ENCODE measurements around the gene TUBB.

Gene TUBB

DNA sequence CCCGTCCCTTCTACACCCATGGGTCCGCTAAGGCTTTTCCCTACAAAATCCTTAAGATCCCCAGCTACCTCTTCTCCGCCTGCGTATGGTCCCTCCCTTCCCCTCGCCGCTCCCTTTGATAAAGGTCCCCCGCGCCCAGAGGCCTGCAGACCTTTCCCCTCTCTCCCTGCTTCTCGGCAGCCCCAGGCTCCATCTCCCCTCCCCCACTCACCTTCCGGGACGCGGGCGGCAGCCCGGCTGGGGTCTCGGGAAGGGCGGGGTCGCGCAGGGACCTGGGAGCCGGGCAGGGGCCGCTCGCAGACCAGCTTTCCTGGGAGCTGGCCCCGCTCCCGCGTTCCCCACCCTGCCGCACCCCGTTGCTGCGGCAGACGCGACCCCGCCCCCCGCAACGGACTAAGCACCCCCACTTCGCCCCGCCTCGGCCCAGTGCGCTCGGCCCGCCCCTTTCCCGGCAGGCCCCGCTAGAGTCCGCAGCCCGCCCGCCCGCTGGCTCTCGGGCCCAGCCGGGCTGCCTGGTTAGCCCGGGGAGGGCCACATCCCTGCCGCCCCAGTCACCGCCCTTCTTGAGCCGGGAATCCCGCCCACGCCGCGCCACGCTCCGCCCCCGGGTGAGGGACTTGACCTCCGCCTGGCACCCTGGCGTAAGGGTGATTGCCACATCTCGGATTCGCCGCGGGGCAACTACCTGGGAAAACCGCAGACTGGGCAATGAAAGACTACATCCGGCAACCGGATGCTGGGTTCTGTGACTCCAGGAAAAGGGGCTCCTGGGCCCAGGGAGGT is 22.4 kb downstream of the TUBB start, which contains the start of gene FLOT1 (continued):
- TF ChIP-seq, protein P1, sequence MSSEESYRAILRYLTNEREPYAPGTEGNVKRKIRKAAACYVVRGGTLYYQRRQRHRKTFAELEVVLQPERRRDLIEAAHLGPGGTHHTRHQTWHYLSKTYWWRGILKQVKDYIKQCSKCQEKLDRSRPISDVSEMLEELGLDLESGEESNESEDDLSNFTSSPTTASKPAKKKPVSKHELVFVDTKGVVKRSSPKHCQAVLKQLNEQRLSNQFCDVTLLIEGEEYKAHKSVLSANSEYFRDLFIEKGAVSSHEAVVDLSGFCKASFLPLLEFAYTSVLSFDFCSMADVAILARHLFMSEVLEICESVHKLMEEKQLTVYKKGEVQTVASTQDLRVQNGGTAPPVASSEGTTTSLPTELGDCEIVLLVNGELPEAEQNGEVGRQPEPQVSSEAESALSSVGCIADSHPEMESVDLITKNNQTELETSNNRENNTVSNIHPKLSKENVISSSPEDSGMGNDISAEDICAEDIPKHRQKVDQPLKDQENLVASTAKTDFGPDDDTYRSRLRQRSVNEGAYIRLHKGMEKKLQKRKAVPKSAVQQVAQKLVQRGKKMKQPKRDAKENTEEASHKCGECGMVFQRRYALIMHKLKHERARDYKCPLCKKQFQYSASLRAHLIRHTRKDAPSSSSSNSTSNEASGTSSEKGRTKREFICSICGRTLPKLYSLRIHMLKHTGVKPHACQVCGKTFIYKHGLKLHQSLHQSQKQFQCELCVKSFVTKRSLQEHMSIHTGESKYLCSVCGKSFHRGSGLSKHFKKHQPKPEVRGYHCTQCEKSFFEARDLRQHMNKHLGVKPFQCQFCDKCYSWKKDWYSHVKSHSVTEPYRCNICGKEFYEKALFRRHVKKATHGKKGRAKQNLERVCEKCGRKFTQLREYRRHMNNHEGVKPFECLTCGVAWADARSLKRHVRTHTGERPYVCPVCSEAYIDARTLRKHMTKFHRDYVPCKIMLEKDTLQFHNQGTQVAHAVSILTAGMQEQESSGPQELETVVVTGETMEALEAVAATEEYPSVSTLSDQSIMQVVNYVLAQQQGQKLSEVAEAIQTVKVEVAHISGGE (tag by site-specific recombination; conservative IDR thresholded peaks at IDR 0.05; ENCODE audit: low read depth) = peak; percentile 89
- TF ChIP-seq KLF8 (tag by site-specific recombination; IDR thresholded peaks at IDR 0.05) (peak; percentile 94), OSR2 (tag by site-specific recombination; IDR thresholded peaks at IDR 0.05) (peak; percentile 81), ZNF146 (tag by site-specific recombination; IDR thresholded peaks at IDR 0.05) (no peak), GLIS2 (tag by site-specific recombination; IDR thresholded peaks at IDR 0.05) (peak; percentile 90; the same call in 1 of the 2 replicates), IKZF3 (tag by site-specific recombination; IDR thresholded peaks at IDR 0.05) (peak; percentile 92), ZNF626 (tag by site-specific recombination; IDR thresholded peaks at IDR 0.05) (no peak), ZIC2 (tag by site-specific recombination; IDR thresholded peaks at IDR 0.05) (peak; percentile 98), ZNF324 (tag by site-specific recombination; IDR thresholded peaks at IDR 0.05) (peak; percentile 69; the same call in 1 of the 2 replicates), ZNF610 (tag by site-specific recombination; IDR thresholded peaks at IDR 0.05; ENCODE audit: borderline replicate concordance) (0 out of 2 replicates have a peak, but pooled peaks have one; percentile 63), REPIN1 (tag by site-specific recombination; IDR thresholded peaks at IDR 0.05; ENCODE audit: low read depth) (no peak), ZBTB21 (tag by site-specific recombination; IDR thresholded peaks at IDR 0.05) (peak; percentile 44; the same call in 1 of the 2 replicates), ZNF473 (tag by site-specific recombination; IDR thresholded peaks at IDR 0.05) (no peak), ZXDB (tag by site-specific recombination; IDR thresholded peaks at IDR 0.05) (peak; percentile 87), ZBTB17 (tag by site-specific recombination; IDR thresholded peaks at IDR 0.05) (peak; percentile 93), ZNF629 (tag by site-specific recombination; IDR thresholded peaks at IDR 0.05) (peak; percentile 85), OVOL3 (tag by site-specific recombination; IDR thresholded peaks at IDR 0.05) (no peak), MZF1 (tag by site-specific recombination; IDR thresholded peaks at IDR 0.05; ENCODE audit: borderline replicate concordance) (peak; percentile 87; the same call in 1 of the 2 replicates)
- TF ChIP-seq, protein P2, sequence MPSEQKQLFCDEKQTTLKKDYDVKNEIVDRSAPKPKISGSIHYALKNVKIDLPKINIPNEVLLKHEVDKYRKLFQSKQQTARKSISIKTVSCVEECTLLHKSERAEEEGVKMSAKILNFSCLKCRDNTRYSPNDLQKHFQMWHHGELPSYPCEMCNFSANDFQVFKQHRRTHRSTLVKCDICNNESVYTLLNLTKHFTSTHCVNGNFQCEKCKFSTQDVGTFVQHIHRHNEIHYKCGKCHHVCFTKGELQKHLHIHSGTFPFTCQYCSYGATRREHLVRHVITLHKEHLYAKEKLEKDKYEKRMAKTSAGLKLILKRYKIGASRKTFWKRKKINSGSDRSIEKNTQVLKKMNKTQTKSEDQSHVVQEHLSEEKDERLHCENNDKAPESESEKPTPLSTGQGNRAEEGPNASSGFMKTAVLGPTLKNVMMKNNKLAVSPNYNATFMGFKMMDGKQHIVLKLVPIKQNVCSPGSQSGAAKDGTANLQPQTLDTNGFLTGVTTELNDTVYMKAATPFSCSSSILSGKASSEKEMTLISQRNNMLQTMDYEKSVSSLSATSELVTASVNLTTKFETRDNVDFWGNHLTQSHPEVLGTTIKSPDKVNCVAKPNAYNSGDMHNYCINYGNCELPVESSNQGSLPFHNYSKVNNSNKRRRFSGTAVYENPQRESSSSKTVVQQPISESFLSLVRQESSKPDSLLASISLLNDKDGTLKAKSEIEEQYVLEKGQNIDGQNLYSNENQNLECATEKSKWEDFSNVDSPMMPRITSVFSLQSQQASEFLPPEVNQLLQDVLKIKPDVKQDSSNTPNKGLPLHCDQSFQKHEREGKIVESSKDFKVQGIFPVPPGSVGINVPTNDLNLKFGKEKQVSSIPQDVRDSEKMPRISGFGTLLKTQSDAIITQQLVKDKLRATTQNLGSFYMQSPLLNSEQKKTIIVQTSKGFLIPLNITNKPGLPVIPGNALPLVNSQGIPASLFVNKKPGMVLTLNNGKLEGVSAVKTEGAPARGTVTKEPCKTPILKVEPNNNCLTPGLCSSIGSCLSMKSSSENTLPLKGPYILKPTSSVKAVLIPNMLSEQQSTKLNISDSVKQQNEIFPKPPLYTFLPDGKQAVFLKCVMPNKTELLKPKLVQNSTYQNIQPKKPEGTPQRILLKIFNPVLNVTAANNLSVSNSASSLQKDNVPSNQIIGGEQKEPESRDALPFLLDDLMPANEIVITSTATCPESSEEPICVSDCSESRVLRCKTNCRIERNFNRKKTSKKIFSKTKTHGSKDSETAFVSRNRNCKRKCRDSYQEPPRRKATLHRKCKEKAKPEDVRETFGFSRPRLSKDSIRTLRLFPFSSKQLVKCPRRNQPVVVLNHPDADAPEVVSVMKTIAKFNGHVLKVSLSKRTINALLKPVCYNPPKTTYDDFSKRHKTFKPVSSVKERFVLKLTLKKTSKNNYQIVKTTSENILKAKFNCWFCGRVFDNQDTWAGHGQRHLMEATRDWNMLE (tag by site-specific recombination; conservative IDR thresholded peaks at IDR 0.05; ENCODE audit: low read depth) = 0 out of 2 replicates have a peak, but pooled peaks have one; percentile 19
- TF ChIP-seq, protein P3, sequence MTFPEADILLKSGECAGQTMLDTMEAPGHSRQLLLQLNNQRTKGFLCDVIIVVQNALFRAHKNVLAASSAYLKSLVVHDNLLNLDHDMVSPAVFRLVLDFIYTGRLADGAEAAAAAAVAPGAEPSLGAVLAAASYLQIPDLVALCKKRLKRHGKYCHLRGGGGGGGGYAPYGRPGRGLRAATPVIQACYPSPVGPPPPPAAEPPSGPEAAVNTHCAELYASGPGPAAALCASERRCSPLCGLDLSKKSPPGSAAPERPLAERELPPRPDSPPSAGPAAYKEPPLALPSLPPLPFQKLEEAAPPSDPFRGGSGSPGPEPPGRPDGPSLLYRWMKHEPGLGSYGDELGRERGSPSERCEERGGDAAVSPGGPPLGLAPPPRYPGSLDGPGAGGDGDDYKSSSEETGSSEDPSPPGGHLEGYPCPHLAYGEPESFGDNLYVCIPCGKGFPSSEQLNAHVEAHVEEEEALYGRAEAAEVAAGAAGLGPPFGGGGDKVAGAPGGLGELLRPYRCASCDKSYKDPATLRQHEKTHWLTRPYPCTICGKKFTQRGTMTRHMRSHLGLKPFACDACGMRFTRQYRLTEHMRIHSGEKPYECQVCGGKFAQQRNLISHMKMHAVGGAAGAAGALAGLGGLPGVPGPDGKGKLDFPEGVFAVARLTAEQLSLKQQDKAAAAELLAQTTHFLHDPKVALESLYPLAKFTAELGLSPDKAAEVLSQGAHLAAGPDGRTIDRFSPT (tag by site-specific recombination; IDR thresholded peaks at IDR 0.05) = peak; percentile 98
- TF ChIP-seq, protein P4, sequence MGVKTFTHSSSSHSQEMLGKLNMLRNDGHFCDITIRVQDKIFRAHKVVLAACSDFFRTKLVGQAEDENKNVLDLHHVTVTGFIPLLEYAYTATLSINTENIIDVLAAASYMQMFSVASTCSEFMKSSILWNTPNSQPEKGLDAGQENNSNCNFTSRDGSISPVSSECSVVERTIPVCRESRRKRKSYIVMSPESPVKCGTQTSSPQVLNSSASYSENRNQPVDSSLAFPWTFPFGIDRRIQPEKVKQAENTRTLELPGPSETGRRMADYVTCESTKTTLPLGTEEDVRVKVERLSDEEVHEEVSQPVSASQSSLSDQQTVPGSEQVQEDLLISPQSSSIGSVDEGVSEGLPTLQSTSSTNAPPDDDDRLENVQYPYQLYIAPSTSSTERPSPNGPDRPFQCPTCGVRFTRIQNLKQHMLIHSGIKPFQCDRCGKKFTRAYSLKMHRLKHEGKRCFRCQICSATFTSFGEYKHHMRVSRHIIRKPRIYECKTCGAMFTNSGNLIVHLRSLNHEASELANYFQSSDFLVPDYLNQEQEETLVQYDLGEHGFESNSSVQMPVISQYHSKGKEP (tag by site-specific recombination; IDR thresholded peaks at IDR 0.05) = no peak
- TF ChIP-seq, protein P5, sequence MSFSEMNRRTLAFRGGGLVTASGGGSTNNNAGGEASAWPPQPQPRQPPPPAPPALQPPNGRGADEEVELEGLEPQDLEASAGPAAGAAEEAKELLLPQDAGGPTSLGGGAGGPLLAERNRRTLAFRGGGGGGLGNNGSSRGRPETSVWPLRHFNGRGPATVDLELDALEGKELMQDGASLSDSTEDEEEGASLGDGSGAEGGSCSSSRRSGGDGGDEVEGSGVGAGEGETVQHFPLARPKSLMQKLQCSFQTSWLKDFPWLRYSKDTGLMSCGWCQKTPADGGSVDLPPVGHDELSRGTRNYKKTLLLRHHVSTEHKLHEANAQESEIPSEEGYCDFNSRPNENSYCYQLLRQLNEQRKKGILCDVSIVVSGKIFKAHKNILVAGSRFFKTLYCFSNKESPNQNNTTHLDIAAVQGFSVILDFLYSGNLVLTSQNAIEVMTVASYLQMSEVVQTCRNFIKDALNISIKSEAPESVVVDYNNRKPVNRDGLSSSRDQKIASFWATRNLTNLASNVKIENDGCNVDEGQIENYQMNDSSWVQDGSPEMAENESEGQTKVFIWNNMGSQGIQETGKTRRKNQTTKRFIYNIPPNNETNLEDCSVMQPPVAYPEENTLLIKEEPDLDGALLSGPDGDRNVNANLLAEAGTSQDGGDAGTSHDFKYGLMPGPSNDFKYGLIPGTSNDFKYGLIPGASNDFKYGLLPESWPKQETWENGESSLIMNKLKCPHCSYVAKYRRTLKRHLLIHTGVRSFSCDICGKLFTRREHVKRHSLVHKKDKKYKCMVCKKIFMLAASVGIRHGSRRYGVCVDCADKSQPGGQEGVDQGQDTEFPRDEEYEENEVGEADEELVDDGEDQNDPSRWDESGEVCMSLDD (tag by site-specific recombination; IDR thresholded peaks at IDR 0.05) = peak; percentile 86
